ENCODE data around the gene ING5.
"Not testable (repeated sequence)": the region's sequence is repeated elsewhere in the genome, so short reads cannot be mapped to it uniquely, and the experiment has no call there.

Gene ING5

DNA sequence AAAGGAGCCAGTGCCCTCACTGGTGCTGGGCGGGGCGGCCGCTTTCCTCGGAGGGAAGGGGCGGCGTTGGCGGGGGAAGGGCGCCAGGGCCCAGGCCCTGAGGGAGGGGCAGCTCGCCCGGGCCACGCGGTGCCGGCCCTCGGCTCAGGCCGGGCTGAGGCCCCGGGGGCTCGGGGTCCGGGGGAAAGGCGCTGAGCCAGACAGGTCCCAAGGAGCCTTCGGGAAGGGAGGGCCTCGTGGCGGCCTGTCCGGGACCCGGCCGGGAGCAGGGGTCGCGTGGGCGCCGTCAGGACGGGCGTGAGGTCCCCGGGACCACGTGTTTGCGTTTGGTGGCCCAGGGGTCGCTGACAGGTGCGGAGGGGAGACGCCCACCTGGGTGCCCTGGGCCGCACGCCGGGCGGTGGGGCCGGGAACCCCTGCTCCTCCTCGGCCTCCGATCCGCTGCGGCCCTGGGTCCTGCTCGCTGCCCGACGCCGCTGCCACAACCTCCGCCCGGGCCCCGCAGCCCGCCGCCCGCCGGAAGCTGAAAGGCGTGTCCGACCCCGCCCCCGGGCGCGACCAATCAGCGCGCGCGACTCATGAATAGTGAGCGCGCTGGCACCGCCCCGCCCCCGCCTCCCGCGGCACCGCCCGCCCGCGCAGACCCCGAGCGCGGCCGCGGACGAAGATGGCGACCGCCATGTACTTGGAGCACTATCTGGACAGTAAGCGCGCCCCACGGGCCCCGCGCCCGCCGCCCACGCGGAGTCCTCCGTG lies at the start of gene ING5:
Gene ING5, plus strand, starts transcription at position 641 of the 756 bp plus-strand sequence. Its CDS starts 27 bp downstream, at position 668.
- peak; percentile 74 for DNase-seq

DNA sequence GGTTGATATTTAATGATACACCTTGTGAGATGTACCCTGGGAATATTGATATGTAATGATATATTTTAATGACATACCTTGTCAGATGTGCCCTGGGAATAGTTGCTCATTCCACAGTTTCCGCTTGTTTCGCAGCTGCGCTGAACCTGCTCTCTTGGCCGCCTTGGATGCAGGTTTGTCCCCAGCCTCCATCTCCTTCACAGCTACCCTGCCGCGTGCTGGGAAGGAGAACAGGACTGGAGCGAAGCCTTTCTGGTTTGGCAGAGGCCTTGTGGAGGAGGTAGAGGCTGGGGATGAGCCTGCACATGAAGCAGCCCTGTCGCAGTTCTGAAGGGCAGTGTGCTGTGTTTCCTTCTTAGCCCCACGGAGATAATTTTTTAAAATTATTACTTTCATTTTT lies 49.7 kb upstream of the ING5 start:
- no peak for DNase-seq

GRCh38 chr2:241652722-241653121 lies 49.1 kb upstream of the ING5 start:
- DNase-seq = no peak

GRCh38 chr2:241653210-241653750 lies 48.6 kb upstream of the ING5 start:
- no peak for DNase-seq

GRCh38 chr2:241654551-241654950 lies 47.3 kb upstream of the ING5 start:
- DNase-seq = no peak

- no peak for DNase-seq
These were observed 46.2 kb upstream of the ING5 start for GRCh38 chr2:241655516-241656189.

DNA sequence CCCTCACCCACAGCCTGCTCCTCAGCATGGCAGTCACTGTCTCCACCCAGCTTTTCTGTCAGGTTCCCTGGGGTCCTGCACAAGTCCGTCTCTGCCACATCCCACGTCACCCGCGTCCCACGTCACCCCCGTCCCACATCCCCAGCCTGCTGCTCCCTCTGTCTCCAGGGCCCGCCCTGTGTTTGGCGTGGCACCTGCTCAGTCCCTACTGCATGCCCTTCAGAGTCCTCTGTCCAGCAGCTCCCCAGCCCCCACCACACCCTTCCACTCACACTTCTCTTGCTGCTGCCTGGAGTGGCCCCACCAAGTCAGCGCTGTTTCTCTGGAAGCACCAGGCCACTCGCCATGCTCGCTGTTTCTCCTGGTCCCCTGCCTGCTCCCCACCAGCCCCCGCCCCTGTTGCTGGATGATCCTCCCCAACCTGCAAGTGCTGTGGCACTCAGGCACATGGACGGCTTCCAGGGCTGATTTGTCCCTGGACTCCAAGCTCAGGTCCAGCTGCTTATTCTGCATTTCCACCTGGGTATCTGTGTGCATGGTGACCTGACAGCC lies 45.6 kb upstream of the ING5 start:
- DNase-seq = no peak

DNA sequence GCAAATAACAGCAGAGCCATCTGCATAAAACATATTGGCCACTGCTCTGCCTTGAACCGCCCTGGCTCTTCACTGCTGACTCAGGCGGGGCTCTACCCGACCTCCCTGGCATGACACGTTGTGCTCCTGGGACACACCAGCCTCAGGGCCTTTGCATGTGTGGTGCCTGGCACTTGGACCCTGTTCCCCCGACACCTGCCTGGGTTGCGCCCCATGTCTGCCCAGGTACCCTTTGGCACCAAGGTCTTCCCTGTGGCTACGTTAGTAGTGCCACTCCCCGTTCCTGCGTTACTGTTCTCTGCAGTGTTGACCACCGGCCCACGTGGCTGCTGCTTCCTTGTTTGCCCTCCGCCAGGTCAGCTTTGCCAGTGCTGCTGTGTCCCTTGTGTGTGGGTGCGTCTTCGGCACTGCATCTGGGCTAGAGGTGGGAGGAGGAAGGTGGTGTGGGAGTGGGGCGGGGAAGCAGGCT lies 44.0 kb upstream of the ING5 start:
- DNase-seq = no peak

DNA sequence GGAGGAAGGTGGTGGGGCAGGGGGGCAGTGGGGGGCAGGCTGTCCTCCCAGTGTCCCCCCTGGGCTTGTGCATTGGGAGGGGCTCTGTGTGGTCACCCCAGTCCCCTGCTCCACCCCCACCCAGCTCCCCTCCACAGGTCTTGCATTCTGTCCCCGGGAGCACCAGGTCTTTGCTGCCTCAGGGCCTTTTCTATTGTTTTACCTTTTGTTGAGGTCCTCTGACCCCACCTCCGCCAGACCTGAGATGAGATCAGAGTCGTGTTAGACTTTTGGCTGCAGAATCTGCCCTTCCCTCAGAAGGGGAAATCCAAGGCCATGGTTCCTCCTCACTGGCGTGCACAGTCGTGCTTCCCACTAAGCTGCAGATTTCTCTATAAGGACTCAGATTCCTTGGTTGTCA lies 43.5 kb upstream of the ING5 start:
- DNase-seq = no peak

DNA sequence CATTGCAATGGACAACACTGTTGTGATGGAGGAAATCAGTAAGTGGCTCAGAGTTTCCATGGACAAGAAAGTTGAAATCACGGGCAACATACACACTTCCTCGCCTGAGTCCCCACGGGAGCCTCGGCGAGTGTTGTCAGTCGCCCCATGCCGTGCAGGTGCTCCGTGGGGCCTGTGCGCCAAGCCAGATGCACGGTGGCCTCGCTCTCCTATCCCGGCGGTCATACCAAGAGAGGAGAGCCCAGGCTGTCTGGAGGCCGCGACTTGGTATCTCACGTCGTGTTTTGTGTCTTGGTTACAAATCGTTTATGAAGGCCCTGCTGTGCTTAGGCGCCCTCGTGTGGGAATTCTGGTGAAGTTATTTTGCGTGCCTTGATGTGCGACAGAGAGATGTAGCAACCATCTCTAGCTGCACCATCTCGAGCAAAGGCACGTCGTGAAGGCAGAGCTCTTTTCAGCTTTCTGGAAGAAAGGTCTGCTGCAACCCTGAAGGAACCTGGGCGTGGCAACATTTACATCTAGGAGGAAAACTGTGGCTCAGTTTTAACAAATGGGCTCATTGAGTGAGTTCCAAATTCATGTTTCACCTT lies 42.6 kb upstream of the ING5 start:
- no peak for DNase-seq

- DNase-seq = no peak
These were observed 41.1 kb upstream of the ING5 start for GRCh38 chr2:241660593-241661213.

- DNase-seq = not testable (repeated sequence)
These were observed 39.1 kb upstream of the ING5 start for GRCh38 chr2:241662731-241663130.

- no peak for DNase-seq
These were observed 36.0 kb upstream of the ING5 start for GRCh38 chr2:241665731-241666440.

GRCh38 chr2:241666627-241667400 lies 35.0 kb upstream of the ING5 start:
- DNase-seq = no peak

GRCh38 chr2:241668354-241668753 lies 33.5 kb upstream of the ING5 start:
- DNase-seq = no peak

GRCh38 chr2:241668839-241669238 lies 33.0 kb upstream of the ING5 start:
- no peak for DNase-seq

- DNase-seq = no peak
These were observed 31.3 kb upstream of the ING5 start for GRCh38 chr2:241670333-241671110.

DNA sequence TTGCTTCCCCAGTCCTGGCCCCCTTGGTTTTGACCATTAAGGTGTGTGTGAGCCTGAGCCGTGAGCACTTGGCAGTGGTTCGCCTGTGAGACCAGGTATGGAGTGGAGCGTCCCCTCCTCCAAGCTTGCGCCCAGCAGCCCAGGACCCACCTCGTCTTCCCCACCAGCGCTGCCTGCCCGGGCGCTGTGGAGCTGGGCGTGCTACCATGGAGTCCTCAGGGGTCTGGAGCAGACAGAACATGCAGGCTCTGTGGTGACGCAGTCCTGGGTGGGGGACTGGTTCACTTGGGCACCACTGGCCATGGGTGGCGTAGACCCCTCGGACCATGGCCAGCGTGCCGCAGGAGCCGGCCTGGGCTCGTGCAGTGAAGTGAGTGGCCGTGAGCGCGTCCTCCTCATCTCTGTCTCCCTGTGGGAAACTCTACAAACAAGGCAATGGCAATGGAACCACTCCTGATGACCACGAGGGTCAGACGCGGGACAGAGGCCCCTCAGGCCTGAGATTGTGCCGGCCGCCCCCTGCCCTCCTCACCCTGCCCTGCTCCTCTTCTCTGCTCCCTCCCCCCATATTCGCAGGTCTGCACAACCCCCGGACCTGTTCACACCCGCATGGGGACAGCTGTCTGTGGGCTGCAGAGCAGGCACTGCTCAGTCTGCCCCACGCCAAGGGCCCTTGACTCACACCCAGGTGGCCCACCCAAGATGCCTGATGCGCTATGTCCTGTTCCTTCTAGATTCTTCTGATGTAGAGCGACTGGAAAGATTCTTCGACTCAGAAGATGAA lies 30.2 kb upstream of the ING5 start:
- no peak for DNase-seq

All from DMS79 treated with DMSO at 0.1 percent for 48 hours (cell line).